Measurements from ENCODE around the gene PIK3C2G.
"Not testable (repeated sequence)": the region's sequence is repeated elsewhere in the genome, so short reads cannot be mapped to it uniquely, and the experiment has no call there.

Gene PIK3C2G

GRCh38 chr12:18690653-18691052 is 429.3 kb downstream of the PIK3C2G start:
- Histone ChIP-seq H3K4me1 (ENCODE audit: control insufficient read depth in 1 of 2, insufficient read depth in 1 of 2, low read depth in 1 of 2, low read length in 1 of 2) (no peaks in the 10 kb centered on the region), H3K27me3 (no peaks in the 10 kb centered on the region), H3K27ac (no peak overlapping the region), H3K9me3 (no peaks in the 10 kb centered on the region), H3K4me3 (ENCODE audit: low read depth in 1 of 2, low read length in 1 of 2) (no peak overlapping the region), H3K36me3 (no peaks in the 10 kb centered on the region)
- no peak for TF ChIP-seq CTCF (IDR thresholded peaks at IDR 0.05)

DNA sequence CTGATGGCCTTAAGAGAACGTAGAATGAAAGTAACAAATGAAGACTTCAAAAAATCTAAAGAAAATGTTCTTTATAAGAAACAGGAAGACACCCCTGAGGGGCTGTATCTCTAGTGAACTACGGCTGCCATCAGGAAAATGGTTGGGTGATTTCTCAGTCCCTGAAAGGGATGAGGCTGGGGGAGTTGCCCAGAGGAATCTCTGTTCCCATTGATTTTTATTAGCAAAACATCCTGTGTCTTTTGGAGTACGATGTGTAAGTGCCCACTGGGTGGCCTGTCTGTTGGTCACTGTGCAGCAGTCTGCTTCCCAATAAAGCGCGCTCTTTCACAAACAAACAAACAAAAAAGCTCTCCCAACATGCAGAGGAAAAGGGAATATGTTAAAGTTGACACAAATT is 432.7 kb downstream of the PIK3C2G start:
- H3K27me3 ChIP-seq; H3K36me3 ChIP-seq; H3K4me3 ChIP-seq (ENCODE audit: low read depth in 1 of 2, low read length in 1 of 2); H3K9me3 ChIP-seq; H3K4me1 ChIP-seq (ENCODE audit: control insufficient read depth in 1 of 2, insufficient read depth in 1 of 2, low read depth in 1 of 2, low read length in 1 of 2); H3K27ac ChIP-seq: not testable (repeated sequence)

GRCh38 chr12:18696971-18697602 is 435.8 kb downstream of the PIK3C2G start:
- Histone ChIP-seq H3K4me3 (ENCODE audit: low read depth in 1 of 2, low read length in 1 of 2) (no peak overlapping the region), H3K9me3 (no peaks in the 10 kb centered on the region), H3K27me3 (no peaks in the 10 kb centered on the region), H3K27ac (no peak overlapping the region), H3K36me3 (no peaks in the 10 kb centered on the region), H3K4me1 (ENCODE audit: control insufficient read depth in 1 of 2, insufficient read depth in 1 of 2, low read depth in 1 of 2, low read length in 1 of 2) (no peaks in the 10 kb centered on the region)
- no peak for TF ChIP-seq CTCF (IDR thresholded peaks at IDR 0.05)
